Bone marrow (tissue), 2 donors: ENCODE measurements around the gene ROCK1.
"Not testable (repeated sequence)": the region's sequence is repeated elsewhere in the genome, so short reads cannot be mapped to it uniquely, and the experiment has no call there.

Experiments
- DNase-seq, 2 donors: peaks; one replicate each; lab custom pipeline; 2025; lab: John Stamatoyannopoulos, UW

The ROCK1 gene

GRCh38 chr18:21052385-21052784, 59.2 kb downstream of the ROCK1 start:
- no peak for DNase-seq

- DNase-seq, result no peak
Measured at GRCh38 chr18:21051620-21052019, 60.0 kb downstream of the ROCK1 start.

- peak in 1 of 2 donors; percentile 41 for DNase-seq
Measured at GRCh38 chr18:21049306-21049705, 62.3 kb downstream of the ROCK1 start.

GRCh38 chr18:21047126-21047525, 64.5 kb downstream of the ROCK1 start:
- DNase-seq, result no peak

GRCh38 chr18:21040466-21040865, 71.1 kb downstream of the ROCK1 start:
- no peak for DNase-seq

GRCh38 chr18:21038201-21038600, 73.4 kb downstream of the ROCK1 start:
- DNase-seq, result no peak

GRCh38 chr18:21031845-21032244, 79.8 kb downstream of the ROCK1 start:
- no peak for DNase-seq

- DNase-seq, result not testable (repeated sequence)
Measured at GRCh38 chr18:21018257-21018656, 93.4 kb downstream of the ROCK1 start.

GRCh38 chr18:21012308-21012707, 99.3 kb downstream of the ROCK1 start:
- no peak for DNase-seq

GRCh38 chr18:21004726-21005125, 106.9 kb downstream of the ROCK1 start:
- no peak for DNase-seq

- DNase-seq, result no peak
Measured at GRCh38 chr18:21000667-21001066, 110.9 kb downstream of the ROCK1 start.

GRCh38 chr18:20997371-20997770, 114.2 kb downstream of the ROCK1 start:
- DNase-seq, result no peak

GRCh38 chr18:20996418-20996817, 115.2 kb downstream of the ROCK1 start:
- no peak for DNase-seq

GRCh38 chr18:20988726-20989125, 122.9 kb downstream of the ROCK1 start:
- DNase-seq, result no peak

- DNase-seq, result no peak
Measured at GRCh38 chr18:20975077-20975476, 136.5 kb downstream of the ROCK1 start.

GRCh38 chr18:20971886-20972267, 139.7 kb downstream of the ROCK1 start:
- peak in 1 of 2 donors; percentile 33 for DNase-seq

- no peak for DNase-seq
Measured at GRCh38 chr18:20966795-20967194, 144.8 kb downstream of the ROCK1 start.

GRCh38 chr18:20963027-20963426, 148.6 kb downstream of the ROCK1 start:
- DNase-seq, result no peak

- DNase-seq, result no peak
Measured at GRCh38 chr18:20960735-20961134, 150.9 kb downstream of the ROCK1 start.

GRCh38 chr18:20950827-20951226, 160.8 kb downstream of the ROCK1 start:
- DNase-seq, result not testable (repeated sequence)
